ENCODE data around the gene GALNT16. TPM values are rescaled to one million over a fixed set of nuclear protein-coding genes. Genes with fewer than 3 reads are reported as not detected.

The GALNT16 gene
- polyA plus RNA-seq, 3 donors = 0.01 TPM; not detected in 2

- Histone ChIP-seq H2AFZ (ENCODE audit: insufficient read depth, low read depth, low read length, poor library complexity, severe bottlenecking) (no peak overlapping the region), H3K4me1 (ENCODE audit: control insufficient read depth in 1 of 2, insufficient read depth in 2 of 2, low read length in 2 of 2) (peaks cover 14 to 17% of the 10 kb centered on the region in 2 donors), H3K4me3 (replicated peaks in 1 of 3; ENCODE audit: low read depth in 2 of 3, low read length in 3 of 3) (no peak overlapping the region), H3K36me3 (replicated peaks in 1 of 2; ENCODE audit: control insufficient read depth in 1 of 2, insufficient read depth in 2 of 2, low read length in 2 of 2) (peaks cover 2 to 11% of the 10 kb centered on the region in 2 donors), H4K20me1 (ENCODE audit: insufficient read depth, low read length) (no peaks in the 10 kb centered on the region), H3K4me2 (replicated peaks; ENCODE audit: extremely low read depth, low read length, poor library complexity, severe bottlenecking) (no peak overlapping the region), H3K9ac (ENCODE audit: insufficient read depth, low read length, poor library complexity, severe bottlenecking) (no peak overlapping the region), H3K27ac (ENCODE audit: low read depth in 1 of 2, low read length in 2 of 2) (no peak overlapping the region), H3K79me2 (ENCODE audit: insufficient read depth, low read length) (no peaks in the 10 kb centered on the region), H3K27me3 (ENCODE audit: control insufficient read depth in 2 of 2, insufficient read depth in 2 of 2, low read length in 2 of 2) (no peaks in the 10 kb centered on the region), H3K9me3 (replicated peaks in 1 of 2; ENCODE audit: control insufficient read depth in 1 of 2, insufficient read depth in 1 of 2, low read length in 2 of 2) (no peaks in the 10 kb centered on the region)
- WGBS (ENCODE audit: insufficient coverage) = no CpG with 5 or more reads among the region's 3 CpGs
- TF ChIP-seq CTCF (IDR thresholded peaks at IDR 0.05) = no peak
- no peak overlapping the region for H3K27ac Mint-ChIP-seq
- H3K9me3 Mint-ChIP-seq = peaks cover 0 to 9% (median 5%) of the 10 kb centered on the region in 7 donors
- peaks cover 12% of the 10 kb centered on the region for H3K4me1 Mint-ChIP-seq
- no peak for DNase-seq
- H3K36me3 Mint-ChIP-seq = peaks cover 25 to 27% of the 10 kb centered on the region in 2 donors
- no peak overlapping the region for H3K4me3 Mint-ChIP-seq
- no peaks in the 10 kb centered on the region for H3K27me3 Mint-ChIP-seq (ENCODE audit: low read depth in 3 of 3)
- intact Hi-C loops (cut with micrococcal nuclease) = no loop called here
These were observed 112.2 kb downstream of the GALNT16 start for GRCh38 chr14:69372146-69372545.

- Histone ChIP-seq H3K36me3 (replicated peaks in 1 of 2; ENCODE audit: control insufficient read depth in 1 of 2, insufficient read depth in 2 of 2, low read length in 2 of 2) (peaks cover 2 to 11% of the 10 kb centered on the region in 2 donors), H3K79me2 (ENCODE audit: insufficient read depth, low read length) (no peaks in the 10 kb centered on the region), H3K4me1 (ENCODE audit: control insufficient read depth in 1 of 2, insufficient read depth in 2 of 2, low read length in 2 of 2) (peaks cover 18 to 26% of the 10 kb centered on the region in 2 donors), H3K9me3 (replicated peaks in 1 of 2; ENCODE audit: control insufficient read depth in 1 of 2, insufficient read depth in 1 of 2, low read length in 2 of 2) (no peaks in the 10 kb centered on the region), H3K27me3 (ENCODE audit: control insufficient read depth in 2 of 2, insufficient read depth in 2 of 2, low read length in 2 of 2) (no peaks in the 10 kb centered on the region), H4K20me1 (ENCODE audit: insufficient read depth, low read length) (no peaks in the 10 kb centered on the region), H2AFZ (ENCODE audit: insufficient read depth, low read depth, low read length, poor library complexity, severe bottlenecking) (no peak overlapping the region), H3K4me3 (replicated peaks in 1 of 3; ENCODE audit: low read depth in 2 of 3, low read length in 3 of 3) (no peak overlapping the region), H3K27ac (ENCODE audit: low read depth in 1 of 2, low read length in 2 of 2) (no peak overlapping the region), H3K9ac (ENCODE audit: insufficient read depth, low read length, poor library complexity, severe bottlenecking) (no peak overlapping the region), H3K4me2 (replicated peaks; ENCODE audit: extremely low read depth, low read length, poor library complexity, severe bottlenecking) (no peak overlapping the region)
- WGBS (ENCODE audit: insufficient coverage) = 100% methylated on average over 1 of the region's 1 CpG
- Mint-ChIP-seq H3K27me3 (ENCODE audit: low read depth in 3 of 3) (no peaks in the 10 kb centered on the region), H3K36me3 (peaks cover 25 to 29% of the 10 kb centered on the region in 2 donors), H3K27ac (no peak overlapping the region), H3K4me1 (peaks cover 20% of the 10 kb centered on the region), H3K9me3 (peaks cover 0 to 9% (median 5%) of the 10 kb centered on the region in 7 donors), H3K4me3 (no peak overlapping the region)
- no peak for DNase-seq
- intact Hi-C loops (cut with micrococcal nuclease) = no loop called here
- TF ChIP-seq CTCF (IDR thresholded peaks at IDR 0.05) = no peak
These were observed 113.1 kb downstream of the GALNT16 start for GRCh38 chr14:69373104-69373503.
